ENCODE measurements around the gene RUNX1. TPM values are rescaled to one million over a fixed set of nuclear protein-coding genes. Genes with fewer than 3 reads are reported as not detected.

The RUNX1 gene
- total and polyA plus RNA-seq, 3 experiments from 2014 or later, result 22.0 to 41.5 (median 40.3) TPM

GRCh38 chr21:35072960-35073359 is 23.9 kb upstream of the RUNX1 start:
- ChIA-PET CTCF (no interaction called here), POLR2A (no interaction called here)
- Histone ChIP-seq H3K4me1 (ENCODE audit: insufficient read depth, low read length) (no peaks in the 10 kb centered on the region), H3K9me3 (ENCODE audit: low read length) (no peaks in the 10 kb centered on the region), H3K4me3 (ENCODE audit: low read length) (no peak overlapping the region), H3K27me3 (ENCODE audit: insufficient read depth, low read length, poor library complexity, severe bottlenecking) (no peaks in the 10 kb centered on the region), H3K27ac (ENCODE audit: low read depth, low read length) (no peak overlapping the region), H3K36me3 (ENCODE audit: insufficient read depth, low read length) (no peaks in the 10 kb centered on the region)
- Mint-ChIP-seq H3K27me3 (peaks cover 0 to 3% of the 10 kb centered on the region in 2 donors), H3K4me3 (no peak overlapping the region), H3K9me3 (peaks cover 0 to 7% (median 2%) of the 10 kb centered on the region in 5 donors), H3K36me3 (peaks cover 0 to 13% (median 0%) of the 10 kb centered on the region in 3 donors), H3K4me1 (no peaks in the 10 kb centered on the region), H3K27ac (peak overlapping the region in 1 of 8 donors; percentile 38)
- no peak for DNase-seq

GRCh38 chr21:35072557-35072956 is 23.5 kb upstream of the RUNX1 start:
- Mint-ChIP-seq H3K9me3 (peaks cover 0 to 7% (median 2%) of the 10 kb centered on the region in 5 donors), H3K4me3 (no peak overlapping the region), H3K27me3 (peaks cover 0 to 3% of the 10 kb centered on the region in 2 donors), H3K36me3 (peaks cover 0 to 13% (median 0%) of the 10 kb centered on the region in 3 donors), H3K4me1 (no peaks in the 10 kb centered on the region), H3K27ac (peak overlapping the region in 1 of 8 donors; percentile 68)
- Histone ChIP-seq H3K4me3 (ENCODE audit: low read length) (no peak overlapping the region), H3K9me3 (ENCODE audit: low read length) (no peaks in the 10 kb centered on the region), H3K4me1 (ENCODE audit: insufficient read depth, low read length) (no peaks in the 10 kb centered on the region), H3K36me3 (ENCODE audit: insufficient read depth, low read length) (no peaks in the 10 kb centered on the region), H3K27ac (ENCODE audit: low read depth, low read length) (no peak overlapping the region), H3K27me3 (ENCODE audit: insufficient read depth, low read length, poor library complexity, severe bottlenecking) (no peaks in the 10 kb centered on the region)
- POLR2A ChIA-PET, result no interaction called here
- CTCF ChIA-PET, result no interaction called here
- DNase-seq, result no peak

- H3K9me3 Mint-ChIP-seq, result peaks cover 0 to 7% (median 2%) of the 10 kb centered on the region in 5 donors
- POLR2A ChIA-PET, result no interaction called here
- H3K27ac Mint-ChIP-seq, result no peak overlapping the region
- Histone ChIP-seq H3K9me3 (ENCODE audit: low read length) (no peaks in the 10 kb centered on the region), H3K4me1 (ENCODE audit: insufficient read depth, low read length) (no peaks in the 10 kb centered on the region), H3K27ac (ENCODE audit: low read depth, low read length) (no peak overlapping the region), H3K4me3 (ENCODE audit: low read length) (no peak overlapping the region), H3K36me3 (ENCODE audit: insufficient read depth, low read length) (no peaks in the 10 kb centered on the region), H3K27me3 (ENCODE audit: insufficient read depth, low read length, poor library complexity, severe bottlenecking) (no peaks in the 10 kb centered on the region)
- peaks cover 0 to 13% (median 0%) of the 10 kb centered on the region in 3 donors for H3K36me3 Mint-ChIP-seq
- peaks cover 0 to 3% of the 10 kb centered on the region in 2 donors for H3K27me3 Mint-ChIP-seq
- CTCF ChIA-PET, result no interaction called here
- no peak for DNase-seq
- no peak overlapping the region for H3K4me3 Mint-ChIP-seq
- no peaks in the 10 kb centered on the region for H3K4me1 Mint-ChIP-seq
Observed at GRCh38 chr21:35071347-35071746, 22.2 kb upstream of the RUNX1 start.

GRCh38 chr21:35070436-35070835 is 21.3 kb upstream of the RUNX1 start:
- CTCF ChIA-PET, result no interaction called here
- H3K27ac Mint-ChIP-seq, result no peak overlapping the region

GRCh38 chr21:35066824-35067223 is 17.7 kb upstream of the RUNX1 start:
- H3K36me3 ChIP-seq (ENCODE audit: insufficient read depth, low read length), result no peaks in the 10 kb centered on the region
- ChIA-PET CTCF (interaction anchor here (2.5 kb wide), 1 partner anchor 16 kb away, joined by 10 read pairs; no protein-coding TSS in a partner anchor), POLR2A (no interaction called here)
- no peak overlapping the region for H3K4me3 Mint-ChIP-seq
- no peaks in the 10 kb centered on the region for H3K9me3 Mint-ChIP-seq
- no peaks in the 10 kb centered on the region for H3K4me1 ChIP-seq (ENCODE audit: insufficient read depth, low read length)
- no peaks in the 10 kb centered on the region for H3K9me3 ChIP-seq (ENCODE audit: low read length)
- H3K27me3 ChIP-seq (ENCODE audit: insufficient read depth, low read length, poor library complexity, severe bottlenecking), result no peaks in the 10 kb centered on the region
- H3K36me3 Mint-ChIP-seq, result peaks cover 0 to 2% (median 0%) of the 10 kb centered on the region in 3 donors
- peaks cover 0 to 4% of the 10 kb centered on the region in 2 donors for H3K27me3 Mint-ChIP-seq
- H3K27ac Mint-ChIP-seq, result no peak overlapping the region
- H3K4me3 ChIP-seq (ENCODE audit: low read length), result no peak overlapping the region
- peaks cover 0 to 4% (median 0%) of the 10 kb centered on the region in 3 donors for H3K4me1 Mint-ChIP-seq
- DNase-seq, result no peak
- H3K27ac ChIP-seq (ENCODE audit: low read depth, low read length), result no peak overlapping the region

More at GRCh38 chr21:35070436-35070835, 21.3 kb upstream of the RUNX1 start:
- Histone ChIP-seq H3K27ac (ENCODE audit: low read depth, low read length) (no peak overlapping the region), H3K27me3 (ENCODE audit: insufficient read depth, low read length, poor library complexity, severe bottlenecking) (no peaks in the 10 kb centered on the region), H3K4me3 (ENCODE audit: low read length) (no peak overlapping the region), H3K9me3 (ENCODE audit: low read length) (no peaks in the 10 kb centered on the region), H3K4me1 (ENCODE audit: insufficient read depth, low read length) (no peaks in the 10 kb centered on the region), H3K36me3 (ENCODE audit: insufficient read depth, low read length) (no peaks in the 10 kb centered on the region)
- H3K36me3 Mint-ChIP-seq, result peaks cover 0 to 13% (median 2%) of the 10 kb centered on the region in 3 donors
- peaks cover 0 to 7% (median 2%) of the 10 kb centered on the region in 5 donors for H3K9me3 Mint-ChIP-seq
- POLR2A ChIA-PET, result no interaction called here
- no peak overlapping the region for H3K4me3 Mint-ChIP-seq
- peaks cover 0 to 3% of the 10 kb centered on the region in 2 donors for H3K27me3 Mint-ChIP-seq
- no peaks in the 10 kb centered on the region for H3K4me1 Mint-ChIP-seq
- no peak for DNase-seq

- peaks cover 0 to 4% (median 0%) of the 10 kb centered on the region in 3 donors for H3K36me3 Mint-ChIP-seq
- no peaks in the 10 kb centered on the region for H3K4me1 ChIP-seq (ENCODE audit: insufficient read depth, low read length)
- no peak overlapping the region for H3K27ac ChIP-seq (ENCODE audit: low read depth, low read length)
- H3K27me3 ChIP-seq (ENCODE audit: insufficient read depth, low read length, poor library complexity, severe bottlenecking), result no peaks in the 10 kb centered on the region
- CTCF ChIA-PET, result no interaction called here
- DNase-seq, result no peak
- peaks cover 0 to 4% of the 10 kb centered on the region in 2 donors for H3K27me3 Mint-ChIP-seq
- H3K4me3 Mint-ChIP-seq, result no peak overlapping the region
- POLR2A ChIA-PET, result no interaction called here
- H3K27ac Mint-ChIP-seq, result peak overlapping the region in 2 of 8 donors; percentile 67 to 74
- H3K4me3 ChIP-seq (ENCODE audit: low read length), result no peak overlapping the region
- H3K9me3 ChIP-seq (ENCODE audit: low read length), result no peaks in the 10 kb centered on the region
- peaks cover 8 to 19% (median 14%) of the 10 kb centered on the region in 3 donors for H3K4me1 Mint-ChIP-seq
- no peaks in the 10 kb centered on the region for H3K36me3 ChIP-seq (ENCODE audit: insufficient read depth, low read length)
- H3K9me3 Mint-ChIP-seq, result peaks cover 0 to 3% (median 0%) of the 10 kb centered on the region in 5 donors
Observed at GRCh38 chr21:35063428-35064172, 14.5 kb upstream of the RUNX1 start.

- CTCF ChIA-PET, result no interaction called here
- H3K4me3 Mint-ChIP-seq, result no peak overlapping the region
- H3K9me3 ChIP-seq (ENCODE audit: low read length), result no peaks in the 10 kb centered on the region
Observed at GRCh38 chr21:35062016-35062415, 12.9 kb upstream of the RUNX1 start.

GRCh38 chr21:35059742-35060141 is 10.6 kb upstream of the RUNX1 start:
- H3K27me3 ChIP-seq (ENCODE audit: insufficient read depth, low read length, poor library complexity, severe bottlenecking), result no peaks in the 10 kb centered on the region
- no peaks in the 10 kb centered on the region for H3K9me3 ChIP-seq (ENCODE audit: low read length)
- Mint-ChIP-seq H3K4me1 (peaks cover 11 to 25% (median 19%) of the 10 kb centered on the region in 3 donors), H3K36me3 (peaks cover 0 to 2% (median 0%) of the 10 kb centered on the region in 3 donors), H3K27me3 (no peaks in the 10 kb centered on the region), H3K4me3 (no peak overlapping the region), H3K9me3 (peaks cover 0 to 3% (median 0%) of the 10 kb centered on the region in 5 donors), H3K27ac (no peak overlapping the region)
- ChIA-PET POLR2A (no interaction called here), CTCF (interaction anchor here (0.8 to 1.0 kb wide), 2 partner anchors 8 to 170 kb away, joined by 3 to 5 read pairs; no protein-coding TSS in a partner anchor)
- H3K27ac ChIP-seq (ENCODE audit: low read depth, low read length), result no peak overlapping the region
- no peak for DNase-seq
- no peaks in the 10 kb centered on the region for H3K36me3 ChIP-seq (ENCODE audit: insufficient read depth, low read length)
- H3K4me1 ChIP-seq (ENCODE audit: insufficient read depth, low read length), result no peaks in the 10 kb centered on the region
- H3K4me3 ChIP-seq (ENCODE audit: low read length), result no peak overlapping the region

More at GRCh38 chr21:35062016-35062415, 12.9 kb upstream of the RUNX1 start:
- no peaks in the 10 kb centered on the region for H3K36me3 ChIP-seq (ENCODE audit: insufficient read depth, low read length)
- no peak for DNase-seq
- H3K27me3 ChIP-seq (ENCODE audit: insufficient read depth, low read length, poor library complexity, severe bottlenecking), result no peaks in the 10 kb centered on the region
- peaks cover 11 to 25% (median 19%) of the 10 kb centered on the region in 3 donors for H3K4me1 Mint-ChIP-seq
- H3K36me3 Mint-ChIP-seq, result peaks cover 0 to 4% (median 0%) of the 10 kb centered on the region in 3 donors
- POLR2A ChIA-PET, result no interaction called here
- peaks cover 0 to 3% (median 0%) of the 10 kb centered on the region in 5 donors for H3K9me3 Mint-ChIP-seq
- H3K27ac ChIP-seq (ENCODE audit: low read depth, low read length), result no peak overlapping the region
- H3K4me1 ChIP-seq (ENCODE audit: insufficient read depth, low read length), result no peaks in the 10 kb centered on the region
- H3K27ac Mint-ChIP-seq, result no peak overlapping the region
- H3K4me3 ChIP-seq (ENCODE audit: low read length), result no peak overlapping the region
- H3K27me3 Mint-ChIP-seq, result peaks cover 0 to 4% of the 10 kb centered on the region in 2 donors
